ENCODE measurements around the gene DTNBP1. TPM values are rescaled to one million over a fixed set of nuclear protein-coding genes. Genes with fewer than 3 reads are reported as not detected.

Gene DTNBP1
- total and polyA plus RNA-seq, 2 of the 8 experiments (the other 6 are each of a cell fraction or from before 2014, with no cell fraction given) = 13.5 to 22.1 TPM

DNA sequence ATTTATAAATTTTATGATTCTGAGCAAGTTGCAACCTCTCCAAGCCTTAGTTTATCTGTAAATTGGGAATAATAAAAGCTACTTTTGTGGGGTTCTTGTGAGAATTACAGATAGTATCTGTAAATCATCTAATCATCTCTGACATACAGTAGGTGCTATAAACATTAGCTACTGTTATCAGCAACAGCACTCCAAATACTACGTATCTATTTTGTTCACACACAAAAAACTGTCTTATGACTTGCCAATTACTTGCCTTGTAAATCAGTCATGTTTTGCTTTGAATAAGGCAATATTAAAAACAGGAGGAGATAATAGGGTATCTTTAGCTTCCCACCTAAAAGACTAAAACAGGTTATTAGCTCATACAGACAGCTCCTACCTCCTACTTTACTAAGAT lies 36.7 kb downstream of the DTNBP1 start (continued):
- TF ChIP-seq, protein P1, sequence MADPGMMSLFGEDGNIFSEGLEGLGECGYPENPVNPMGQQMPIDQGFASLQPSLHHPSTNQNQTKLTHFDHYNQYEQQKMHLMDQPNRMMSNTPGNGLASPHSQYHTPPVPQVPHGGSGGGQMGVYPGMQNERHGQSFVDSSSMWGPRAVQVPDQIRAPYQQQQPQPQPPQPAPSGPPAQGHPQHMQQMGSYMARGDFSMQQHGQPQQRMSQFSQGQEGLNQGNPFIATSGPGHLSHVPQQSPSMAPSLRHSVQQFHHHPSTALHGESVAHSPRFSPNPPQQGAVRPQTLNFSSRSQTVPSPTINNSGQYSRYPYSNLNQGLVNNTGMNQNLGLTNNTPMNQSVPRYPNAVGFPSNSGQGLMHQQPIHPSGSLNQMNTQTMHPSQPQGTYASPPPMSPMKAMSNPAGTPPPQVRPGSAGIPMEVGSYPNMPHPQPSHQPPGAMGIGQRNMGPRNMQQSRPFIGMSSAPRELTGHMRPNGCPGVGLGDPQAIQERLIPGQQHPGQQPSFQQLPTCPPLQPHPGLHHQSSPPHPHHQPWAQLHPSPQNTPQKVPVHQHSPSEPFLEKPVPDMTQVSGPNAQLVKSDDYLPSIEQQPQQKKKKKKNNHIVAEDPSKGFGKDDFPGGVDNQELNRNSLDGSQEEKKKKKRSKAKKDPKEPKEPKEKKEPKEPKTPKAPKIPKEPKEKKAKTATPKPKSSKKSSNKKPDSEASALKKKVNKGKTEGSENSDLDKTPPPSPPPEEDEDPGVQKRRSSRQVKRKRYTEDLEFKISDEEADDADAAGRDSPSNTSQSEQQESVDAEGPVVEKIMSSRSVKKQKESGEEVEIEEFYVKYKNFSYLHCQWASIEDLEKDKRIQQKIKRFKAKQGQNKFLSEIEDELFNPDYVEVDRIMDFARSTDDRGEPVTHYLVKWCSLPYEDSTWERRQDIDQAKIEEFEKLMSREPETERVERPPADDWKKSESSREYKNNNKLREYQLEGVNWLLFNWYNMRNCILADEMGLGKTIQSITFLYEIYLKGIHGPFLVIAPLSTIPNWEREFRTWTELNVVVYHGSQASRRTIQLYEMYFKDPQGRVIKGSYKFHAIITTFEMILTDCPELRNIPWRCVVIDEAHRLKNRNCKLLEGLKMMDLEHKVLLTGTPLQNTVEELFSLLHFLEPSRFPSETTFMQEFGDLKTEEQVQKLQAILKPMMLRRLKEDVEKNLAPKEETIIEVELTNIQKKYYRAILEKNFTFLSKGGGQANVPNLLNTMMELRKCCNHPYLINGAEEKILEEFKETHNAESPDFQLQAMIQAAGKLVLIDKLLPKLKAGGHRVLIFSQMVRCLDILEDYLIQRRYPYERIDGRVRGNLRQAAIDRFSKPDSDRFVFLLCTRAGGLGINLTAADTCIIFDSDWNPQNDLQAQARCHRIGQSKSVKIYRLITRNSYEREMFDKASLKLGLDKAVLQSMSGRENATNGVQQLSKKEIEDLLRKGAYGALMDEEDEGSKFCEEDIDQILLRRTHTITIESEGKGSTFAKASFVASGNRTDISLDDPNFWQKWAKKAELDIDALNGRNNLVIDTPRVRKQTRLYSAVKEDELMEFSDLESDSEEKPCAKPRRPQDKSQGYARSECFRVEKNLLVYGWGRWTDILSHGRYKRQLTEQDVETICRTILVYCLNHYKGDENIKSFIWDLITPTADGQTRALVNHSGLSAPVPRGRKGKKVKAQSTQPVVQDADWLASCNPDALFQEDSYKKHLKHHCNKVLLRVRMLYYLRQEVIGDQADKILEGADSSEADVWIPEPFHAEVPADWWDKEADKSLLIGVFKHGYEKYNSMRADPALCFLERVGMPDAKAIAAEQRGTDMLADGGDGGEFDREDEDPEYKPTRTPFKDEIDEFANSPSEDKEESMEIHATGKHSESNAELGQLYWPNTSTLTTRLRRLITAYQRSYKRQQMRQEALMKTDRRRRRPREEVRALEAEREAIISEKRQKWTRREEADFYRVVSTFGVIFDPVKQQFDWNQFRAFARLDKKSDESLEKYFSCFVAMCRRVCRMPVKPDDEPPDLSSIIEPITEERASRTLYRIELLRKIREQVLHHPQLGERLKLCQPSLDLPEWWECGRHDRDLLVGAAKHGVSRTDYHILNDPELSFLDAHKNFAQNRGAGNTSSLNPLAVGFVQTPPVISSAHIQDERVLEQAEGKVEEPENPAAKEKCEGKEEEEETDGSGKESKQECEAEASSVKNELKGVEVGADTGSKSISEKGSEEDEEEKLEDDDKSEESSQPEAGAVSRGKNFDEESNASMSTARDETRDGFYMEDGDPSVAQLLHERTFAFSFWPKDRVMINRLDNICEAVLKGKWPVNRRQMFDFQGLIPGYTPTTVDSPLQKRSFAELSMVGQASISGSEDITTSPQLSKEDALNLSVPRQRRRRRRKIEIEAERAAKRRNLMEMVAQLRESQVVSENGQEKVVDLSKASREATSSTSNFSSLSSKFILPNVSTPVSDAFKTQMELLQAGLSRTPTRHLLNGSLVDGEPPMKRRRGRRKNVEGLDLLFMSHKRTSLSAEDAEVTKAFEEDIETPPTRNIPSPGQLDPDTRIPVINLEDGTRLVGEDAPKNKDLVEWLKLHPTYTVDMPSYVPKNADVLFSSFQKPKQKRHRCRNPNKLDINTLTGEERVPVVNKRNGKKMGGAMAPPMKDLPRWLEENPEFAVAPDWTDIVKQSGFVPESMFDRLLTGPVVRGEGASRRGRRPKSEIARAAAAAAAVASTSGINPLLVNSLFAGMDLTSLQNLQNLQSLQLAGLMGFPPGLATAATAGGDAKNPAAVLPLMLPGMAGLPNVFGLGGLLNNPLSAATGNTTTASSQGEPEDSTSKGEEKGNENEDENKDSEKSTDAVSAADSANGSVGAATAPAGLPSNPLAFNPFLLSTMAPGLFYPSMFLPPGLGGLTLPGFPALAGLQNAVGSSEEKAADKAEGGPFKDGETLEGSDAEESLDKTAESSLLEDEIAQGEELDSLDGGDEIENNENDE (IDR thresholded peaks at IDR 0.05; ENCODE audit: insufficient replicate concordance, low read length) = no peak
- no peak for TF ChIP-seq JUN (IDR thresholded peaks at IDR 0.05; ENCODE audit: low read depth, low read length)
- TF ChIP-seq KDM4A (IDR thresholded peaks at IDR 0.05; ENCODE audit: low read depth, low read length, severe bottlenecking) = no peak
- no peak for TF ChIP-seq SP2 (IDR thresholded peaks at IDR 0.05; ENCODE audit: low read length)
- TF ChIP-seq EP300 (IDR thresholded peaks at IDR 0.05; ENCODE audit: borderline replicate concordance in 1 of 2, low read depth in 2 of 2, low read length in 2 of 2) = no peak
- no peak for TF ChIP-seq SP1 (IDR thresholded peaks at IDR 0.05; ENCODE audit: low read depth, low read length)
- TF ChIP-seq CBX8 (IDR thresholded peaks at IDR 0.05; ENCODE audit: borderline replicate concordance, low read depth, low read length) = no peak
- no peak for TF ChIP-seq TAF1 (IDR thresholded peaks at IDR 0.05; ENCODE audit: low read depth, low read length)
- TF ChIP-seq ASH2L (IDR thresholded peaks at IDR 0.05; ENCODE audit: low read length) = no peak
